Activated T-cell treated with anti-CD3 and anti-CD28 coated beads for 4 hours (primary cell): Measurements from ENCODE around the gene SH3GLB1.

Experiments used
- DNase-seq: peaks from one replicate; pipeline ENCODE4 v3.0.0-alpha.2; 2020

The SH3GLB1 gene

GRCh38 chr1:86739648-86740509, 35.5 kb downstream of the SH3GLB1 start:
- no peak for DNase-seq

- peak; percentile 38 for DNase-seq
Measured at GRCh38 chr1:86741947-86742572, 37.7 kb downstream of the SH3GLB1 start.

GRCh38 chr1:86747304-86747703, 42.9 kb downstream of the SH3GLB1 start:
- DNase-seq = no peak

- no peak for DNase-seq
Measured at GRCh38 chr1:86748622-86749373, 44.4 kb downstream of the SH3GLB1 start.

- no peak for DNase-seq
Measured at GRCh38 chr1:86750076-86750475, 45.7 kb downstream of the SH3GLB1 start.

- DNase-seq = no peak
Measured at GRCh38 chr1:86750530-86750929, 46.2 kb downstream of the SH3GLB1 start.

- no peak for DNase-seq
Measured at GRCh38 chr1:86751923-86752322, 47.5 kb downstream of the SH3GLB1 start.

GRCh38 chr1:86753700-86754099, 49.3 kb downstream of the SH3GLB1 start:
- DNase-seq = no peak

- DNase-seq = no peak
Measured at GRCh38 chr1:86754265-86754974, 50.0 kb downstream of the SH3GLB1 start.

GRCh38 chr1:86756062-86756406, 51.7 kb downstream of the SH3GLB1 start:
- DNase-seq = no peak

- no peak for DNase-seq
Measured at GRCh38 chr1:86757272-86757984, 53.1 kb downstream of the SH3GLB1 start.

- DNase-seq = no peak
Measured at GRCh38 chr1:86758570-86758969, 54.2 kb downstream of the SH3GLB1 start.

GRCh38 chr1:86760199-86760598, 55.8 kb downstream of the SH3GLB1 start:
- no peak for DNase-seq

- no peak for DNase-seq
Measured at GRCh38 chr1:86762336-86762735, 58.0 kb downstream of the SH3GLB1 start.

- no peak for DNase-seq
Measured at GRCh38 chr1:86764523-86764922, 60.1 kb downstream of the SH3GLB1 start.

GRCh38 chr1:86765073-86765472, 60.7 kb downstream of the SH3GLB1 start:
- no peak for DNase-seq

- DNase-seq = no peak
Measured at GRCh38 chr1:86765674-86766073, 61.3 kb downstream of the SH3GLB1 start.

- DNase-seq = no peak
Measured at GRCh38 chr1:86768554-86768953, 64.2 kb downstream of the SH3GLB1 start.

GRCh38 chr1:86769065-86769464, 64.7 kb downstream of the SH3GLB1 start:
- no peak for DNase-seq

- no peak for DNase-seq
Measured at GRCh38 chr1:86773341-86774288, 69.2 kb downstream of the SH3GLB1 start.
